Peyer's patch (tissue), 4 donors: ENCODE data around the gene ICE1. TPM values are rescaled to one million over a fixed set of nuclear protein-coding genes. Genes with fewer than 3 reads are reported as not detected.

Experiments
- DNase-seq, 3 donors: peaks; one replicate each; pipeline ENCODE4 v3.0.0-alpha.2; 2017 to 2019
- H3K27ac ChIP-seq, 4 donors: fragments of 200-600 bp; sonication (generic); one replicate each; pipeline ENCODE4 v1.5.1; 2016 to 2019
- H3K27me3 ChIP-seq, 2 donors: fragments of 200-600 bp; sonication (generic); one replicate each; pipeline ENCODE4 v1.5.1; 2019
- H3K36me3 ChIP-seq, 3 donors: fragments of 200-600 bp; sonication (generic); one replicate each; pipeline ENCODE4 v1.5.1; 2016 to 2019
- H3K4me1 ChIP-seq, 4 donors: fragments of 200-600 bp; sonication (generic); one replicate each; pipeline ENCODE4 v1.5.1; 2016 to 2019
- H3K4me3 ChIP-seq, 4 donors: fragments of 200-600 bp; sonication (generic); 1 replicate in 3 of 4; 2 replicates in 1 of 4; pipeline ENCODE4 v1.5.1; 2016 to 2019; ENCODE audit warnings: mild to moderate bottlenecking in 1 of 4
- H3K9me3 ChIP-seq, 4 donors: fragments of 200-600 bp; sonication (generic); one replicate each; pipeline ENCODE4 v1.5.1; 2016 to 2019; ENCODE audit warnings: mild to moderate bottlenecking in 1 of 4
- CTCF ChIP-seq, 6 experiments: fragments of 450-650 bp in 4 of 6; fragments of 200-600 bp in 2 of 6; sonication (generic) in 1 of 6; IDR thresholded peaks; one replicate each; pipeline ENCODE4 v1.5.1; 2017 to 2019; ENCODE audit warnings: antibody characterized with exemption in 6 of 6, mild to moderate bottlenecking in 3 of 6, moderate library complexity in 1 of 6
- POLR2A ChIP-seq, 2 donors: fragments of 450-650 bp; IDR thresholded peaks; one replicate each; pipeline ENCODE4 v1.5.1; 2017; ENCODE audit warnings: antibody characterized with exemption in 2 of 2, mild to moderate bottlenecking in 2 of 2, moderate library complexity in 2 of 2
- total RNA-seq, 4 donors: library from RNA; depleted of rRNA; stranded (reverse); fragments of >200 nt; gene quantifications; one replicate each; pipeline ENCODE4 v1.1.0, GENCODE V29; 2016

The ICE1 gene
- total RNA-seq, 4 donors from 2014 or later: 21.8 to 55.3 (median 24.9) TPM

GRCh38 chr5:5423586-5423985 is 1.1 kb downstream of the ICE1 start:
- DNase-seq: no peak
- peaks cover 0 to 35% (median 16%) of the 10 kb centered on the region in 4 donors for H3K4me1 ChIP-seq
- no peaks in the 10 kb centered on the region for H3K36me3 ChIP-seq
- no peak overlapping the region for H3K27ac ChIP-seq
- H3K27me3 ChIP-seq: no peaks in the 10 kb centered on the region
- no peak for TF ChIP-seq CTCF (IDR thresholded peaks at IDR 0.05)
- TF ChIP-seq POLR2A (IDR thresholded peaks at IDR 0.05): no peak
- peak overlapping the region in 3 of 4 donors; percentile 92 to 99 (median 95) for H3K4me3 ChIP-seq
- no peaks in the 10 kb centered on the region for H3K9me3 ChIP-seq

- peaks cover 0 to 35% (median 16%) of the 10 kb centered on the region in 4 donors for H3K4me1 ChIP-seq
These were observed 2.3 kb downstream of the ICE1 start for GRCh38 chr5:5424736-5425135.

GRCh38 chr5:5430136-5430535 is 7.7 kb downstream of the ICE1 start:
- DNase-seq: no peak
- H3K4me3 ChIP-seq: no peak overlapping the region
- H3K4me1 ChIP-seq: peaks cover 0 to 6% (median 1%) of the 10 kb centered on the region in 4 donors
- H3K27me3 ChIP-seq: no peaks in the 10 kb centered on the region
- TF ChIP-seq CTCF (IDR thresholded peaks at IDR 0.05) (no peak), POLR2A (IDR thresholded peaks at IDR 0.05) (no peak)
- H3K27ac ChIP-seq: no peak overlapping the region
- no peaks in the 10 kb centered on the region for H3K36me3 ChIP-seq
- no peaks in the 10 kb centered on the region for H3K9me3 ChIP-seq

More at GRCh38 chr5:5424736-5425135, 2.3 kb downstream of the ICE1 start:
- Histone ChIP-seq H3K36me3 (no peaks in the 10 kb centered on the region), H3K9me3 (no peaks in the 10 kb centered on the region), H3K27ac (no peak overlapping the region), H3K27me3 (no peaks in the 10 kb centered on the region), H3K4me3 (no peak overlapping the region)
- DNase-seq: no peak
- no peak for TF ChIP-seq CTCF (IDR thresholded peaks at IDR 0.05)
- no peak for TF ChIP-seq POLR2A (IDR thresholded peaks at IDR 0.05)

- no peak overlapping the region for H3K4me3 ChIP-seq
- TF ChIP-seq CTCF (IDR thresholded peaks at IDR 0.05): no peak
- no peak for TF ChIP-seq POLR2A (IDR thresholded peaks at IDR 0.05)
- H3K27me3 ChIP-seq: no peaks in the 10 kb centered on the region
- H3K36me3 ChIP-seq: no peaks in the 10 kb centered on the region
- no peaks in the 10 kb centered on the region for H3K4me1 ChIP-seq
- DNase-seq: no peak
- H3K27ac ChIP-seq: no peak overlapping the region
- no peaks in the 10 kb centered on the region for H3K9me3 ChIP-seq
These were observed 9.7 kb downstream of the ICE1 start for GRCh38 chr5:5432020-5432707.

GRCh38 chr5:5436203-5436760 is 13.8 kb downstream of the ICE1 start:
- DNase-seq: no peak
- Histone ChIP-seq H3K4me1 (no peaks in the 10 kb centered on the region), H3K4me3 (no peak overlapping the region), H3K27me3 (no peaks in the 10 kb centered on the region), H3K27ac (no peak overlapping the region), H3K9me3 (no peaks in the 10 kb centered on the region), H3K36me3 (peaks cover 0 to 3% (median 0%) of the 10 kb centered on the region in 3 donors)
- no peak for TF ChIP-seq CTCF (IDR thresholded peaks at IDR 0.05)
